HepG2 (cell line): ENCODE data around the gene CALHM5. TPM values are rescaled to one million over a fixed set of nuclear protein-coding genes. Genes with fewer than 3 reads are reported as not detected.

Experiments used
- ATAC-seq: fragments of 200-7000 bp; cut with Tn5 transposase; 3 replicates; pipeline ENCODE4 v1.9.1; 2020; ENCODE audit warnings: mild to moderate bottlenecking, moderate library complexity
- BruUV-seq: library from RNA; stranded (reverse); fragments of 400-500 nt; replicated peaks from 2 replicates; lab custom pipeline; 2021; lab: Mats Ljungman, UMichigan
- CTCF ChIA-PET: fragments of 300-600 bp; formaldehyde crosslinking; extraction: SDS; loops from one replicate; lab custom pipeline; 2021; ENCODE audit warnings: low total read pairs, inconsistent platforms, low intra/inter-chr PET ratio; lab: Yijun Ruan, JAX
- POLR2A ChIA-PET: fragments of 350-600 bp; sonication (Branson Sonifier 250); formaldehyde crosslinking; loops from one replicate; lab custom pipeline; 2020; ENCODE audit warnings: antibody characterized with exemption, inconsistent platforms; lab: Yijun Ruan, JAX
- DNase-seq: peaks from one replicate; pipeline ENCODE4 v3.0.0-alpha.2; 2015; ENCODE audit warnings: low spot score
- FAIRE-seq: peaks from 3 replicates; lab custom pipeline; 2011; peaks lifted over from hg19 to GRCh38; lab: Jason Lieb, UNC
- H2AFZ ChIP-seq: one replicate; pipeline ENCODE4 v1.6.1; 2011; ENCODE audit warnings: low read length, inconsistent platforms
- H3K27ac ChIP-seq: fragments of 300-600 bp; 3 replicates; pipeline ENCODE4 v1.8.0; 2011; ENCODE audit warnings: mixed run types, mild to moderate bottlenecking, mixed read lengths, low read length, inconsistent platforms; ENCODE audit not compliant: insufficient read depth; ENCODE audit errors: extremely low read length
- H3K27me3 ChIP-seq, 2 experiments: fragments of 200-600 bp in 1 of 2; 2 replicates in 1 of 2; 3 replicates in 1 of 2; pipeline versions ENCODE4 v1.6.0 to v1.8.0; 2011; ENCODE audit warnings: low read length in 2 of 2, mild to moderate bottlenecking in 2 of 2, moderate library complexity in 2 of 2, inconsistent platforms in 1 of 2; ENCODE audit not compliant: insufficient read depth in 2 of 2, control insufficient read depth in 1 of 2
- H3K36me3 ChIP-seq, 2 experiments: fragments of 200-600 bp in 1 of 2; replicated peaks in 1 of 2; 2 replicates in 1 of 2; 3 replicates in 1 of 2; pipeline versions ENCODE4 v1.5.1 to v1.8.0; 2011; ENCODE audit warnings: low read length in 2 of 2, inconsistent platforms in 1 of 2; ENCODE audit not compliant: insufficient read depth in 2 of 2, control insufficient read depth in 1 of 2
- H3K4me1 ChIP-seq: 2 replicates; pipeline ENCODE4 v1.5.1; 2012; ENCODE audit warnings: low read length, inconsistent platforms; ENCODE audit not compliant: insufficient read depth
- H3K4me2 ChIP-seq: 2 replicates; pipeline ENCODE4 v1.6.0; 2011; ENCODE audit warnings: low read depth, low read length, inconsistent platforms
- H3K4me3 ChIP-seq, 3 experiments: fragments of 200-600 bp in 1 of 3; sonication (generic), shearing (Covaris generic) in 1 of 3; replicated peaks in 1 of 3; 2 replicates each; pipeline ENCODE4 v1.5.1; 2011 to 2016; ENCODE audit warnings: low read length in 3 of 3, inconsistent platforms in 2 of 3, low read depth in 2 of 3, mild to moderate bottlenecking in 2 of 3, control low read depth in 1 of 3, mixed read lengths in 1 of 3; ENCODE audit not compliant: insufficient read depth in 1 of 3
- H3K79me2 ChIP-seq: one replicate; pipeline ENCODE4 v1.6.1; 2011; ENCODE audit warnings: low read length, inconsistent platforms; ENCODE audit not compliant: insufficient read depth
- H3K9ac ChIP-seq: 2 replicates; pipeline ENCODE4 v1.6.0; 2011; ENCODE audit warnings: mild to moderate bottlenecking, low read depth, low read length, inconsistent platforms; ENCODE audit not compliant: insufficient read depth
- H3K9me3 ChIP-seq: 2 replicates; pipeline ENCODE4 v1.5.1; 2012; ENCODE audit warnings: mild to moderate bottlenecking, low read length
- H4K20me1 ChIP-seq: 2 replicates; pipeline ENCODE4 v1.6.0; 2011; ENCODE audit warnings: inconsistent platforms, mild to moderate bottlenecking, low read length, moderate library complexity; ENCODE audit not compliant: insufficient read depth
- ETV6 ChIP-seq: sonication (generic); formaldehyde crosslinking; conservative IDR thresholded peaks from 2 replicates; pipeline ENCODE4 v1.4.0; 2020; ENCODE audit warnings: missing genetic modification reagents
- FOXC1 ChIP-seq: sonication (generic); formaldehyde crosslinking; IDR thresholded peaks from 2 replicates; pipeline ENCODE4 v1.8.0; 2022; ENCODE audit warnings: mild to moderate bottlenecking, missing genetic modification reagents, borderline replicate concordance
- GABPB1 ChIP-seq: IDR thresholded peaks from 2 replicates; pipeline ENCODE4 v1.6.1; 2016; ENCODE audit warnings: mild to moderate bottlenecking, missing genetic modification reagents, moderate library complexity, missing compliant biosample characterization
- KDM2A ChIP-seq: sonication (generic); formaldehyde crosslinking; IDR thresholded peaks from 2 replicates; pipeline ENCODE4 v1.4.0; 2020; ENCODE audit warnings: low read depth, missing genetic modification reagents, borderline replicate concordance
- SAFB2 ChIP-seq: sonication (generic); formaldehyde crosslinking; IDR thresholded peaks from 2 replicates; pipeline ENCODE4 v1.5.1; 2020; ENCODE audit warnings: missing genetic modification reagents, low read depth, mild to moderate bottlenecking, borderline replicate concordance
- SP1 ChIP-seq, 2 experiments: fragments of 450-650 bp in 1 of 2; sonication (generic) in 1 of 2; formaldehyde crosslinking in 1 of 2; IDR thresholded peaks; 2 replicates each; pipeline versions ENCODE4 v1.4.0 to v1.6.1; 2016 to 2020; ENCODE audit warnings: missing genetic modification reagents in 1 of 2
- ZNF225 ChIP-seq: sonication (generic); formaldehyde crosslinking; IDR thresholded peaks from 2 replicates; pipeline ENCODE4 v1.4.0; 2020; ENCODE audit warnings: mild to moderate bottlenecking, missing genetic modification reagents
- ZNF292 ChIP-seq: sonication (generic); formaldehyde crosslinking; IDR thresholded peaks from 2 replicates; pipeline ENCODE4 v1.8.1; 2022; ENCODE audit warnings: mild to moderate bottlenecking, low read depth, missing genetic modification reagents, borderline replicate concordance
- ZNF572 ChIP-seq: sonication (generic); formaldehyde crosslinking; IDR thresholded peaks from 2 replicates; pipeline ENCODE4 v1.5.1; 2020; ENCODE audit warnings: mild to moderate bottlenecking, missing genetic modification reagents
- ZZZ3 ChIP-seq: sonication (generic); formaldehyde crosslinking; IDR thresholded peaks from 2 replicates; pipeline ENCODE4 v1.4.0; 2020; ENCODE audit warnings: missing genetic modification reagents, mild to moderate bottlenecking, borderline replicate concordance
- WGBS: methylation state at CpG from one replicate; pipeline ENCODE4 v1.1.6; 2017; ENCODE audit warnings: low lambda C conversion rate; 5-methylcytosine and 5-hydroxymethylcytosine counted together
- in situ Hi-C: cut with HindIII; loops from 2 replicates; pipeline ENCODE4 v1.10.0; 2017; ENCODE audit warnings: low pct_unique_long_range_greater_than_20kb; ENCODE audit not compliant: extremely low pct_ligation_motif_present
- intact Hi-C: fragments of 100-400 bp; cut with micrococcal nuclease; formaldehyde crosslinking; loops from one replicate; pipeline ENCODE4 v1.10.0; 2022; ENCODE audit not compliant: unreplicated experiment
- polyA plus RNA-seq, 8 experiments: library from polyadenylated mRNA; depleted of rRNA in 3 of 8; stranded (reverse) in 7 of 8; unstranded in 1 of 8; fragments of >200 nt; fragmentation: Illumina TruSeq in 4 of 8; extraction: Trizol in 4 of 8; gene quantifications; 2 replicates each; pipeline versions ENCODE4 v1.2.1 to v1.2.3, GENCODE V29; 2011 to 2016; ENCODE audit warnings: low read depth in 4 of 8, missing spikeins in 1 of 8, mixed read lengths in 1 of 8; ENCODE audit not compliant: insufficient read depth in 1 of 8
- total RNA-seq, 5 experiments: library from RNA; depleted of rRNA; stranded (reverse); fragments of >200 nt; fragmentation: Illumina TruSeq; extraction: Trizol; gene quantifications; 2 replicates each; pipeline ENCODE4 v1.2.3, GENCODE V29; 2016; ENCODE audit warnings: low read depth in 1 of 5
- TF ChIP-seq, protein P1 (sequence below), 2 experiments: fragments of 450-650 bp in 1 of 2; sonication (generic) in 1 of 2; formaldehyde crosslinking; IDR thresholded peaks; 2 replicates each; pipeline versions ENCODE4 v1.5.0 to v1.8.0; 2020 to 2022; ENCODE audit warnings: mild to moderate bottlenecking in 1 of 2, missing genetic modification reagents in 1 of 2
- TF ChIP-seq, protein P2 (sequence below): sonication (generic); formaldehyde crosslinking; IDR thresholded peaks from 2 replicates; pipeline ENCODE4 v1.5.0; 2020; ENCODE audit warnings: mild to moderate bottlenecking, low read depth, missing genetic modification reagents, borderline replicate concordance
- TF ChIP-seq, protein P3 (sequence below): sonication (generic); formaldehyde crosslinking; IDR thresholded peaks from 2 replicates; pipeline ENCODE4 v1.5.1; 2020; ENCODE audit warnings: mild to moderate bottlenecking, missing genetic modification reagents, moderate library complexity

The CALHM5 gene
- total and polyA plus RNA-seq, 2 of the 13 experiments (the other 11 are each of a cell fraction or from before 2014, with no cell fraction given) = not detected

DNA sequence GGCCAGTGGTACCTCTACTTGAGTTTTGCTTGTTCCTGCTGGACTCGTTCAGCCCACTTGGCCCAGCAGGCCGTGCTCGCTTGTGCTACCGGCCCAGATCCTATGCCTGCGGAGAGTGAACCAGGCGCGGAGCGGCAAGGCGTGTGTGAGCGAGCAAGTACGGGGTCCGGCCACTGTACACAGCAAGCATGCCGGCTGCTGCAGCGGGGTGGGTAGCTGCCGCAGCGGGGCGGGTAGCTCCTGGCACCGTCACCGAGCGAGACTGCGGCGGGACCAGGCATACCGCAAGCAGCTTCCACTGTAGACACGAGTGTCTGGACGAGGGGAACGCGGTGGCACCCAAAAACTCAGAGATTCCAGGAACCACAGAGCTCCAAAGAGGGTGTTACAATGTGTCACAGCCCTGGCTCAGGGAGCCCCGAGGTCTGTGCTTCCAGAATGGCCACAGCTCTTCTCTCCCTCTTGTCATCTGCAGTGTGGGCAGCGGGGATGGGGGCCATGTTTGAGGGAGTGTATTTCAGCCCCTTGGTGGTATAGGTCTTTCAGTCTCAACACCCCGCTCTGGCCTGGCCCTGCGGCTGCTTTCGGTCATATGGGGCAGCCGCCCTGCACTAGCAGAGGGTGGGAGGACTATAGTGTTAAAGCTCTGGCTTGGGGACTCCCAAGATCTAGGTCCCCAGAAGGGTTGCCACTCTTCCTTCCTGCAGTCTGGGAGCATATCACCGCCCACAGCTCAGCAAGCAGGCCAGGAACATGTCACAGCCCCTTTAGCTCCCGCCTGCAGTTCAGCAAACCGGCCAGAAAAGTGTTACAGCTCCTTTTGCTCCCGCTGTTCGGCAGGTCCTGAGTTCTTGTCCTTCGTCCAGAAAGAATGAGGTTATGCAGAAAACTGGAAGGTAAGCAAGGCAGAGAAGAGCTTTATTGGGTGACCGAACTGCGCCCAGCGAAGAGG, 53.8 kb downstream of the CALHM5 start:
- no peak overlapping the region for H3K27ac ChIP-seq
- H3K4me3 ChIP-seq = peak overlapping the region in 1 of 3 experiments; percentile 31; a peak in 1 of 6 replicates

More for the DNA sequence above, 53.8 kb downstream of the CALHM5 start:
- BruUV-seq = no TSS peak
- ATAC-seq = peak; percentile 58
- Histone ChIP-seq H3K79me2 (no peaks in the 10 kb centered on the region), H3K36me3 (no peaks in the 10 kb centered on the region), H3K27me3 (no peaks in the 10 kb centered on the region; a peak in 1 of 5 replicates), H3K4me2 (peak overlapping the region; percentile 52), H3K9ac (no peak overlapping the region), H2AFZ (peak overlapping the region; percentile 75), H4K20me1 (no peaks in the 10 kb centered on the region), H3K9me3 (no peaks in the 10 kb centered on the region), H3K4me1 (peaks cover 44% of the 10 kb centered on the region)
- ChIA-PET CTCF (no interaction called here), POLR2A (no interaction called here)
- FAIRE-seq = no peak
- intact Hi-C loops = no loop called here
- WGBS = 72% methylated on average over 37 of the region's 42 CpGs
- TF ChIP-seq ZZZ3 (CRISPR knock-in tag) = no peak
- TF ChIP-seq ETV6 (CRISPR knock-in tag) = 0 out of 2 replicates have a peak, but pooled peaks have one; percentile 20
- TF ChIP-seq KDM2A = peak; percentile 31; the same call in 1 of the 2 replicates
- TF ChIP-seq, protein P1, sequence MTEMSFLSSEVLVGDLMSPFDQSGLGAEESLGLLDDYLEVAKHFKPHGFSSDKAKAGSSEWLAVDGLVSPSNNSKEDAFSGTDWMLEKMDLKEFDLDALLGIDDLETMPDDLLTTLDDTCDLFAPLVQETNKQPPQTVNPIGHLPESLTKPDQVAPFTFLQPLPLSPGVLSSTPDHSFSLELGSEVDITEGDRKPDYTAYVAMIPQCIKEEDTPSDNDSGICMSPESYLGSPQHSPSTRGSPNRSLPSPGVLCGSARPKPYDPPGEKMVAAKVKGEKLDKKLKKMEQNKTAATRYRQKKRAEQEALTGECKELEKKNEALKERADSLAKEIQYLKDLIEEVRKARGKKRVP (CRISPR knock-in tag; IDR thresholded peaks at IDR 0.05) = no peak
- peak; percentile 77; the same call in 1 of the 2 replicates for TF ChIP-seq ZNF572 (CRISPR knock-in tag)
- TF ChIP-seq SAFB2 = no peak
- TF ChIP-seq GABPB1 (CRISPR knock-in tag) = 0 out of 2 replicates have a peak, but pooled peaks have one; percentile 13
- TF ChIP-seq ZNF225 (CRISPR knock-in tag) = no peak
- TF ChIP-seq, protein P2, sequence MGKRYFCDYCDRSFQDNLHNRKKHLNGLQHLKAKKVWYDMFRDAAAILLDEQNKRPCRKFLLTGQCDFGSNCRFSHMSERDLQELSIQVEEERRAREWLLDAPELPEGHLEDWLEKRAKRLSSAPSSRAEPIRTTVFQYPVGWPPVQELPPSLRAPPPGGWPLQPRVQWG (CRISPR knock-in tag) = no peak
- 0 out of 2 replicates have a peak, but pooled peaks have one; percentile 52 for TF ChIP-seq ZNF292 (CRISPR knock-in tag)
- TF ChIP-seq SP1 (IDR thresholded peaks at IDR 0.05) = no peak
- no peak for TF ChIP-seq SP1 (CRISPR knock-in tag; IDR thresholded peaks at IDR 0.05)
- TF ChIP-seq FOXC1 (CRISPR knock-in tag) = no peak
- TF ChIP-seq, protein P3, sequence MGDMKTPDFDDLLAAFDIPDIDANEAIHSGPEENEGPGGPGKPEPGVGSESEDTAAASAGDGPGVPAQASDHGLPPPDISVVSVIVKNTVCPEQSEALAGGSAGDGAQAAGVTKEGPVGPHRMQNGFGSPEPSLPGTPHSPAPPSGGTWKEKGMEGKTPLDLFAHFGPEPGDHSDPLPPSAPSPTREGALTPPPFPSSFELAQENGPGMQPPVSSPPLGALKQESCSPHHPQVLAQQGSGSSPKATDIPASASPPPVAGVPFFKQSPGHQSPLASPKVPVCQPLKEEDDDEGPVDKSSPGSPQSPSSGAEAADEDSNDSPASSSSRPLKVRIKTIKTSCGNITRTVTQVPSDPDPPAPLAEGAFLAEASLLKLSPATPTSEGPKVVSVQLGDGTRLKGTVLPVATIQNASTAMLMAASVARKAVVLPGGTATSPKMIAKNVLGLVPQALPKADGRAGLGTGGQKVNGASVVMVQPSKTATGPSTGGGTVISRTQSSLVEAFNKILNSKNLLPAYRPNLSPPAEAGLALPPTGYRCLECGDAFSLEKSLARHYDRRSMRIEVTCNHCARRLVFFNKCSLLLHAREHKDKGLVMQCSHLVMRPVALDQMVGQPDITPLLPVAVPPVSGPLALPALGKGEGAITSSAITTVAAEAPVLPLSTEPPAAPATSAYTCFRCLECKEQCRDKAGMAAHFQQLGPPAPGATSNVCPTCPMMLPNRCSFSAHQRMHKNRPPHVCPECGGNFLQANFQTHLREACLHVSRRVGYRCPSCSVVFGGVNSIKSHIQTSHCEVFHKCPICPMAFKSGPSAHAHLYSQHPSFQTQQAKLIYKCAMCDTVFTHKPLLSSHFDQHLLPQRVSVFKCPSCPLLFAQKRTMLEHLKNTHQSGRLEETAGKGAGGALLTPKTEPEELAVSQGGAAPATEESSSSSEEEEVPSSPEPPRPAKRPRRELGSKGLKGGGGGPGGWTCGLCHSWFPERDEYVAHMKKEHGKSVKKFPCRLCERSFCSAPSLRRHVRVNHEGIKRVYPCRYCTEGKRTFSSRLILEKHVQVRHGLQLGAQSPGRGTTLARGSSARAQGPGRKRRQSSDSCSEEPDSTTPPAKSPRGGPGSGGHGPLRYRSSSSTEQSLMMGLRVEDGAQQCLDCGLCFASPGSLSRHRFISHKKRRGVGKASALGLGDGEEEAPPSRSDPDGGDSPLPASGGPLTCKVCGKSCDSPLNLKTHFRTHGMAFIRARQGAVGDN (CRISPR knock-in tag) = peak; percentile 12; the same call in 1 of the 2 replicates
- no peak for DNase-seq
- in situ Hi-C loops = loop anchor here (10.0 kb wide), 1 partner anchor 290 kb away; the partner anchor contains the start of gene TSPYL1
